DMS53 treated with DMSO at 0.1 percent for 48 hours (cell line): ENCODE measurements around the gene SPRTN.
"Not testable (repeated sequence)": the region's sequence is repeated elsewhere in the genome, so short reads cannot be mapped to it uniquely, and the experiment has no call there.

Experiments
- DNase-seq: peaks from one replicate; lab custom pipeline; 2025; ENCODE audit not compliant: unreplicated experiment; lab: John Stamatoyannopoulos, UW

Gene SPRTN

GRCh38 chr1:231335663-231336602, 2.2 kb upstream of the SPRTN start:
- DNase-seq: no peak

GRCh38 chr1:231337043-231337471, 1.0 kb upstream of the SPRTN start:
- no peak for DNase-seq

DNA sequence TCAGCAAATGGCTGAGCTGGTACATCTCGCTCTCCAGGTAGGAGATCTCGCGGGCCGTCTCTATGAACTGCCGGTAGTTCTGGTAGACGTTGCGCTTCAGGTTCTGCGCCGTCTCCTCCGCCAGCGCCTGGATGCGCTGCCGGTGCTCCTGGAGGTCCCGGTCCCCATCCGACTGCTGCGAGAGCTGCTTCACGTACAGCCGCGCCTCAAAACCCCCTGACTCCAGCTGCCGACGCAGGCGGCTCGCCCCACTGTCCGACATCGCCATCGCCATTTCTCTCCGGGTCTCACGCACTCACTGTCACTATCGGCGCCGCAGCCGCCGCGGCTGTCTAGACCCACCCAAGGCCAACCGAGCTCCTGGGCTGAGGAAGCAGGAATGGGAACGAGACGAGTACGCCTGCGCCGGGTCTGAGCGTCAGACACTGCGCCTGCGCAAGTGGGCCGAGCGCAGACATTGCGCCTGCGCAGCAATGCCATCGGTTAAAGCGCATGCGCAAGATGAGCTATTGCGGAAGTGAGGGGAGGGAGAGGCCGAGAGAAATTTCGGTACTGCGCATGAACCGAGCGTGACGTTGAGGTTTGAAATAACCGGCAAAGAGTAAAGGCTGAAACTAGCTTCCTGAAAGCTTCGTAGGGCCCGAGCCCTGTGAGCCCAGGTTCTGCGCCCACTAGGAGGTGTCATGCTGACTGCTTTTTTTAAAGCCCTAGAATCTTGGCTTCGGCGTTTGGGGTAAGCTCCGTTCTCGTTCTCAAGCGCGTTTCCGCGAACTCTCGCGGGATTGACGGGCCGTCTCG, 422 bp upstream of the SPRTN start, which contains the start of gene EXOC8:
TSS of gene EXOC8 (minus strand) at position 381 of the 798 bp plus-strand sequence. CDS start at position 274, 107 bp downstream.
- peak; percentile 97 for DNase-seq

GRCh38 chr1:231340328-231341013, 2.4 kb downstream of the SPRTN start:
- no peak for DNase-seq

DNA sequence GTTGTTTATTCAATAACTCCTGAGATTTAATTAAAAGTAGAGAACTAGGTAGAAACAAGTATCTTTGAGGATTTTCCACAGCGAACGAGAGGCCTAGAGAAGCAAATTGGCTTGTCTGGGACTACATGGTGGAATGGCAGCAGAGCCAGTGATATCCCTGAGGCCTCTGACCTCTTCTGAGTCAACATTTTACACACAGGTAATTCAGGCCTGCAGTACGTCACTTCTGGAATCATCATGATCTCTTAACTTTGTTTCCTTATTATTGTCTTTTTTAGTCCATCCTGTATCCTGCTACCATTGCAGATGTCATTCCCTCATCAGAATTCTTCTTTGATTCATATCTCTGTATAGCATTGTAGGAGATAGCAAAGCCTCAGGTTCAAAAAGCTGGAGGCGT, 9.9 kb downstream of the SPRTN start:
- no peak for DNase-seq

- no peak for DNase-seq
Measured at GRCh38 chr1:231348442-231348841, 10.3 kb downstream of the SPRTN start.

GRCh38 chr1:231348856-231349255, 10.8 kb downstream of the SPRTN start:
- not testable (repeated sequence) for DNase-seq

DNA sequence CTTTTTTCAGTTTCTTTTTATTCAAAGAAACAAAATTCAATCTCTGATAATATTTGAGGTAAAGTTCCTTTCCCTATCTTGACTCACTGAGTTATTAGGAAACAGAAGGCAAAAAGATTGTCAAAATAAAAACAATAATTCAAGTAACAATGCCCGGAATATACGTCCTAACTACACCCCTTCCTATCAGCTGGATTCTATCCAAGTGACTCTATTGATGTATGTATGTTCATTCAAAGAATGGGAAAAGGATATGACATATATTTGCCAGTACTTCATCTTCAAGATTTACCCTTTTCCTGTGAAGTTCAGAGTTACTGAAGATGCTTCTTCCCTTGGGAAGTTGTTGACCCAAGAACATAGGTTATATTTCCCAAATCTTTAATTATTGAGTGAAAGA, 13.7 kb downstream of the SPRTN start:
- no peak for DNase-seq

DNA sequence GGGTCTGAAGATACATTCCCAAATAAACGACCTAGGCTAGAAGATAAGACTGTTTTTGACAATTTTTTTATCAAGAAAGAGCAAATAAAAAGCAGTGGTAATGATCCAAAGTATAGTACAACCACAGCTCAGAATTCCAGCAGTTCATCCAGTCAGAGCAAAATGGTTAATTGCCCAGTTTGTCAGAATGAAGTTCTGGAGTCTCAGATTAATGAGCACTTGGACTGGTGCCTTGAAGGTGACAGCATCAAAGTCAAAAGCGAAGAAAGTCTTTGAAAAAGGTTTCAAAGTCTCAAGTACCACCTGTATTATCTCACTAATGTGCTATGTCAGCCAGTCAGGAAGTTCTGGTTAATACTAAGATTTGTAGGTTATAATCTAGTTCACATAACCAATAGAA, 15.0 kb downstream of the SPRTN start:
- DNase-seq: no peak

DNA sequence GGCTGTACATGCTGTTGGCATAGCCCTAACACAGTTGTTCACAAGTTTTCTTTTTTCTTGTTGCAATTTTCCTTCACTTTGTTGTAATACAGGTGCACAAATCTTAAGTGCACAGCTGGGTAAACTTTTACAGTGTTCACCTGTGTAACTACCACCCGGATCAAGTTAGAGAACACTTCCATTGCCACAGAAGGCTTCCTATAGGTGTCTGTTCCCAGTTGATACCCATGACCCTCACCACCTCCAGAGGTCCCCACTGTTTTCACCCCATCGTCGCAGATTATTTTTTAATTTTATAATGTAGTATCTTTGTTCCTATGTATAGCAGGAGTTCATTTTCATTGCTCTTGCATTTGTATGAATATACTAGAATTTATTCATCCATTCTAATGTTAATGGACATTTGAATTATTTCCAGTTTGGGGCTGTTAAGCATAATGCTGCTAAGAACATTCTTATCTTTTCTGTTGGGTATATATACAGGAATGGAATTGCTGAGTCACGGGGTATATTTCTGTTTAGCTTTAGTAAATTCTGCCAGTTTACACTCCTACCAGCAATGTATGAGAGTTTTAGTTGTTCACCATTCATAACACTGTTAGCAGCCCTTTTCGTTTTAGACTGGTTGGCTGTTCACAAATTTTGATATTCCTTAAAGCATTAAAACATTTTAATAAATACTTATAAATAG, 16.4 kb downstream of the SPRTN start:
- no peak for DNase-seq

- DNase-seq: no peak
Measured at GRCh38 chr1:231355171-231355570, 17.1 kb downstream of the SPRTN start.

DNA sequence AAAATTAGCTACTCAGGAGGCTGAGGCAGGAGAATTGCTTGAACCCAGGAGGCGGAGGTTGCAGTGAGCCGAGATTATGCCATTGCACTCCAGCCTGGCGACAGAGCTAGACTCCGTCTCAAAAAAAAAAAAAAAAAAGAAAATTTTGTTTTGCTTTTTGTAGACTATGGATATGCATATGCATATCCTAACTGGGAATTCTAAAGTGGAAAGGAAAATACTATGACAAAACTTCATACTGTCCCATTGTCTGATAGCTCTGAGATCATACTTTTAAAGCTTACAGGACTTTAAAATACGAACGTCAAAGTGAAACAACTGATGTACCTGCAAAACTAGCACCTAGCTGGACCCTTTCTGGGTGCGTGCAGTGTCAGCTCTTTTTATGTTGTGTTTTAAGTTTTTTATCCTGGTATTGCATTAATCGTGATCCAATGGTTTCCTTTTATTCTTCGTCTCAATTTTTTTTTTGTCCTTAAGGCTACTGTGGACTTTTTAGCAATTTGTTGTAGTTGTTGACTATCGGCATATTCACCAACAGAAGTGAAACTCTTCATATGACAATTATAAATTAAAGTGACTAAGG, 19.2 kb downstream of the SPRTN start:
- no peak for DNase-seq

- peak; percentile 59 for DNase-seq
Measured at GRCh38 chr1:231357831-231358354, 19.8 kb downstream of the SPRTN start.

- DNase-seq: no peak
Measured at GRCh38 chr1:231359113-231359512, 21.0 kb downstream of the SPRTN start.

GRCh38 chr1:231362325-231362724, 24.2 kb downstream of the SPRTN start:
- DNase-seq: no peak

DNA sequence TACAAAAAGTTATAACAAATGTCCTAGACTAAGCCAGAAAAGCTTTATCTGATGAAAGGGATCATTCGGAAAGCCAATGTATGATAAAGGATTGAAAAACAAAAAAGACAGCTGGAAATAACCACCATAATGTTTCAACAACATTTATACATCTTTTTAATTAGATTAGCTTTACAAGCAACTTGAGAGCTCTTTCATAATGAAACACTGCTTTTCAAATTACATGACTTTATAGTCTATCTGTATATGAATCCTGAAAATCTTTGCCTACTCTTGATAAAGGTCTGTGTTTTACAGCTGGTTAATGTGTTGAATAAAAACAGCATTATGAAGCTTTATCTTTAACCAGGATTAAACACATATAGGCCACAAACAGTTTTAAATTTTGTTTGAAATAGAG, 25.5 kb downstream of the SPRTN start:
- DNase-seq: no peak

DNA sequence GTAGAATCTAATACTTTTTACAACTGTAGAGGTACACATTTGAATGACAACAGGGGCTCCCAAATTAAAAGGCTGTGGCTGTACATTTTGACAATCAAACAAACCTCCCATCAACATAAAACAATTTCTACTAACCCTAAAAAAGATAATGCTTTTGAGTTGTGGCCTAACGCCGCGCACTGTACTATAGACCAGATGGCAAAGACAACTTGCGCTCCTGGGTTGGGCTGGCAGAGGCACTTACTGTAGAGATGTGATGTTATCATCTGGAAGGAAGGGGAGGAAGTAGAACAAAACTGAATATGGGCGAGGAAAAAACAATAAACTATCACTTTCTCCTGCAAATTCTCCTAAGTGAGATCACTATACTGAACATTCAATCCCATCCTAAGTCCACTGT, 26.1 kb downstream of the SPRTN start:
- DNase-seq: no peak

GRCh38 chr1:231369282-231369681, 31.2 kb downstream of the SPRTN start:
- no peak for DNase-seq

DNA sequence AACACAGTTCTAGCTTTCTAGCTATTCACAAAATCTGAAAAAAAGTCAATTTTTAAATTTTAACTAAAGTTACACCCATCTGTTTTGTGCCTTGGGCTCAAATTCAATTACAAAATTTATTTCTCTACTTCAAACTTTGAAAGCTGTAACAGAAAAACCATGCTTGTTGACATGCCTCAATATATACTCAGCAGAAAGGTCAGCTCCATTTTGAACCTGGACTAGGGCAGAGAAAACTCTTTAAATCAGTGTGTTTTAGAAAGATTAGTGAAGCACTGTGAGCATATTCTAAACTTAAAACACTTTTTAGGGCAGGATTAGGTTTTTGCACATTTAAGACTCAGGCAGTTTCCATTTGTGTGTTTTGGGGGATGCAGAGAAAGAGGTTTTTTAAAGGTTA, 34.4 kb downstream of the SPRTN start:
- DNase-seq: no peak

DNA sequence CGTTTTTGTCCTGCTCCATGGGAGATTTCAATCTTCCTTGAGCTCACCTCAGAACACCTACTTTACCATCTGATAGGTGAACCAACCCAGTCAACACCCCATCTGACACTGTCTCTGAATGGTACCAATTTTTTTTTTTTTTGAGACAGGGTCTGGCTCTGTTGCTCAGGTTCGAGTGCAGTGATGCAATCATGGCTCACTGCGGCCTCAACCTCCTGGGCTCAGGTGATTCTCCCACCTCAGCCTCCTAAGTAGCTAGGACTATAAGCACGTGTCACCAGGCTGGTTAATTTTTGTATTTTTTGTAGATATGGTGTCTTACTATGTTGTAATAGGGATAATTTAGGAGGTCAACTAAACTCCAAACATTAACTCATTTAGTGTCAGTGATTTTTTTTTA, 36.3 kb downstream of the SPRTN start:
- no peak for DNase-seq
